ENCODE measurements around the gene CHIC2. TPM values are rescaled to one million over a fixed set of nuclear protein-coding genes. Genes with fewer than 3 reads are reported as not detected.

CHIC2 gene
- total and polyA plus RNA-seq, 2 experiments from 2014 or later, result 111 to 137 TPM

GRCh38 chr4:54073271-54073880 lies 9.0 kb upstream of the CHIC2 start:
- TF ChIP-seq EZH2 (IDR thresholded peaks at IDR 0.05; ENCODE audit: insufficient read depth, poor library complexity, severe bottlenecking), result no peak
- TF ChIP-seq EZH2phosphoT487 (IDR thresholded peaks at IDR 0.05; ENCODE audit: insufficient read depth, low read depth), result no peak
- no peak overlapping the region for H3K27ac ChIP-seq
- H3K79me2 ChIP-seq (ENCODE audit: insufficient read depth), result no peaks in the 10 kb centered on the region
- H3K9me3 ChIP-seq (ENCODE audit: low read depth), result no peaks in the 10 kb centered on the region
- WGBS, 2 experiments (ENCODE audit: low coverage in 1 of 2, low lambda C conversion rate in 2 of 2, missing lambda C conversion rate in 2 of 2), result 93 to 98% methylated on average over 2 of the region's 2 CpGs
- H2AFZ ChIP-seq, result no peak overlapping the region
- no peak overlapping the region for H3K4me3 ChIP-seq
- no peaks in the 10 kb centered on the region for H3K9me2 ChIP-seq (ENCODE audit: insufficient read depth)
- H3K27me3 ChIP-seq (replicated peaks; ENCODE audit: insufficient read depth), result no peaks in the 10 kb centered on the region
- no peaks in the 10 kb centered on the region for H4K20me1 ChIP-seq (ENCODE audit: insufficient read depth)
- peak; percentile 59 for DNase-seq
- peaks cover 46% of the 10 kb centered on the region for H3K4me1 ChIP-seq (ENCODE audit: insufficient read depth)
- in situ Hi-C loops (cut with MboI), result no loop called here
- H3K4me2 ChIP-seq (ENCODE audit: unreplicated experiment), result no peak overlapping the region
- H3F3A ChIP-seq (ENCODE audit: insufficient read depth), result peaks cover 37% of the 10 kb centered on the region; the same call in 1 of the 2 replicates
- no peak overlapping the region for H3K9ac ChIP-seq
- no peaks in the 10 kb centered on the region for H3K36me3 ChIP-seq (ENCODE audit: low read depth)

GRCh38 chr4:54067166-54067565 lies 2.8 kb upstream of the CHIC2 start:
- Histone ChIP-seq H3K9ac (peak overlapping the region; percentile 64), H3K4me2 (ENCODE audit: unreplicated experiment) (peak overlapping the region; percentile 77), H4K20me1 (ENCODE audit: insufficient read depth) (no peaks in the 10 kb centered on the region), H3K9me3 (ENCODE audit: low read depth) (no peaks in the 10 kb centered on the region), H3K27me3 (replicated peaks; ENCODE audit: insufficient read depth) (no peaks in the 10 kb centered on the region), H3K9me2 (ENCODE audit: insufficient read depth) (no peaks in the 10 kb centered on the region), H2AFZ (peak overlapping the region; percentile 66), H3K36me3 (ENCODE audit: low read depth) (no peaks in the 10 kb centered on the region; the same call in 1 of the 2 replicates), H3K4me3 (peak overlapping the region; percentile 39), H3K79me2 (ENCODE audit: insufficient read depth) (peaks cover 21% of the 10 kb centered on the region), H3K27ac (peak overlapping the region; percentile 98), H3K4me1 (ENCODE audit: insufficient read depth) (peaks cover 29% of the 10 kb centered on the region), H3F3A (ENCODE audit: insufficient read depth) (peaks cover 45% of the 10 kb centered on the region)
- DNase-seq, result peak; percentile 88
- in situ Hi-C loops (cut with MboI), result no loop called here
- TF ChIP-seq EZH2phosphoT487 (IDR thresholded peaks at IDR 0.05; ENCODE audit: insufficient read depth, low read depth) (no peak), EZH2 (IDR thresholded peaks at IDR 0.05; ENCODE audit: insufficient read depth, poor library complexity, severe bottlenecking) (no peak)
- WGBS, 2 experiments (ENCODE audit: low coverage in 1 of 2, low lambda C conversion rate in 2 of 2, missing lambda C conversion rate in 2 of 2), result 3 to 6% methylated on average over 5 of the region's 5 CpGs

- peak overlapping the region; percentile 64 for H3K9ac ChIP-seq
- H3K36me3 ChIP-seq (ENCODE audit: low read depth), result no peaks in the 10 kb centered on the region; the same call in 1 of the 2 replicates
- H3K9me2 ChIP-seq (ENCODE audit: insufficient read depth), result no peaks in the 10 kb centered on the region
- peaks cover 3% of the 10 kb centered on the region; the same call in 1 of the 2 replicates for H4K20me1 ChIP-seq (ENCODE audit: insufficient read depth)
- peak overlapping the region; percentile 66 for H2AFZ ChIP-seq
- peaks cover 31% of the 10 kb centered on the region for H3K4me1 ChIP-seq (ENCODE audit: insufficient read depth)
- DNase-seq, result no peak
- H3K27ac ChIP-seq, result peak overlapping the region; percentile 98
- peak overlapping the region; percentile 39 for H3K4me3 ChIP-seq
- peak overlapping the region; percentile 77 for H3K4me2 ChIP-seq (ENCODE audit: unreplicated experiment)
- H3K27me3 ChIP-seq (replicated peaks; ENCODE audit: insufficient read depth), result no peaks in the 10 kb centered on the region
- no peak for TF ChIP-seq EZH2phosphoT487 (IDR thresholded peaks at IDR 0.05; ENCODE audit: insufficient read depth, low read depth)
- no peak for TF ChIP-seq EZH2 (IDR thresholded peaks at IDR 0.05; ENCODE audit: insufficient read depth, poor library complexity, severe bottlenecking)
- no peaks in the 10 kb centered on the region for H3K9me3 ChIP-seq (ENCODE audit: low read depth)
- peaks cover 25% of the 10 kb centered on the region for H3K79me2 ChIP-seq (ENCODE audit: insufficient read depth)
- peaks cover 45% of the 10 kb centered on the region for H3F3A ChIP-seq (ENCODE audit: insufficient read depth)
- WGBS, 2 experiments (ENCODE audit: low coverage in 1 of 2, low lambda C conversion rate in 2 of 2, missing lambda C conversion rate in 2 of 2), result 64 to 72% methylated on average over 2 of the region's 2 CpGs
- in situ Hi-C loops (cut with MboI), result no loop called here
These were observed 2.3 kb upstream of the CHIC2 start for GRCh38 chr4:54066718-54067129.

GRCh38 chr4:54066088-54066415 lies 1.6 kb upstream of the CHIC2 start:
- WGBS, 2 experiments (ENCODE audit: low coverage in 1 of 2, low lambda C conversion rate in 2 of 2, missing lambda C conversion rate in 2 of 2), result 94 to 95% methylated on average over 2 of the region's 2 CpGs
- DNase-seq, result no peak
- Histone ChIP-seq H3K4me1 (ENCODE audit: insufficient read depth) (peaks cover 38% of the 10 kb centered on the region), H3K9me2 (ENCODE audit: insufficient read depth) (no peaks in the 10 kb centered on the region), H3K4me3 (no peak overlapping the region), H3K79me2 (ENCODE audit: insufficient read depth) (peaks cover 32% of the 10 kb centered on the region), H3K27me3 (replicated peaks; ENCODE audit: insufficient read depth) (no peaks in the 10 kb centered on the region), H3K4me2 (ENCODE audit: unreplicated experiment) (peak overlapping the region; percentile 80), H3F3A (ENCODE audit: insufficient read depth) (peaks cover 45% of the 10 kb centered on the region), H3K36me3 (ENCODE audit: low read depth) (no peaks in the 10 kb centered on the region; the same call in 1 of the 2 replicates), H4K20me1 (ENCODE audit: insufficient read depth) (peaks cover 10% of the 10 kb centered on the region), H3K9me3 (ENCODE audit: low read depth) (no peaks in the 10 kb centered on the region), H3K9ac (peak overlapping the region; percentile 100; the same call in 1 of the 2 replicates), H2AFZ (0 out of 2 replicates have a peak overlapping the region, but pooled peaks have one; percentile 58), H3K27ac (peak overlapping the region; percentile 98)
- TF ChIP-seq EZH2phosphoT487 (IDR thresholded peaks at IDR 0.05; ENCODE audit: insufficient read depth, low read depth) (no peak), EZH2 (IDR thresholded peaks at IDR 0.05; ENCODE audit: insufficient read depth, poor library complexity, severe bottlenecking) (no peak)
- in situ Hi-C loops (cut with MboI), result no loop called here

Measured in GM23248 (cell line).